G401 (cell line): ENCODE measurements around the gene ITPRIPL1. TPM values are rescaled to one million over a fixed set of nuclear protein-coding genes. Genes with fewer than 3 reads are reported as not detected.

Experiments used
- DNase-seq: peaks from one replicate; pipeline ENCODE4 v3.0.0-alpha.2; 2015; ENCODE audit warnings: low spot score
- in situ Hi-C: cut with HindIII; loops from 2 replicates; pipeline ENCODE4 v1.10.0; 2016; ENCODE audit warnings: low sequenced_read_pairs, mixed read lengths
- total RNA-seq: library from RNA; depleted of rRNA; stranded (reverse); fragments of >200 nt; shearing (Covaris generic); gene quantifications from 2 replicates; pipeline ENCODE4 v1.2.3, GENCODE V29; 2014

The ITPRIPL1 gene
- total RNA-seq, 1 experiment from 2014 or later: 32.3 TPM

GRCh38 chr2:96319396-96319795 lies 5.7 kb upstream of the ITPRIPL1 start:
- DNase-seq: no peak
- in situ Hi-C loops: no loop called here

- in situ Hi-C loops: no loop called here
- DNase-seq: no peak
Measured at GRCh38 chr2:96320326-96320725, 4.8 kb upstream of the ITPRIPL1 start.

GRCh38 chr2:96320728-96321622 lies 4.1 kb upstream of the ITPRIPL1 start:
- DNase-seq: peak; percentile 76
- in situ Hi-C loops: no loop called here

DNA sequence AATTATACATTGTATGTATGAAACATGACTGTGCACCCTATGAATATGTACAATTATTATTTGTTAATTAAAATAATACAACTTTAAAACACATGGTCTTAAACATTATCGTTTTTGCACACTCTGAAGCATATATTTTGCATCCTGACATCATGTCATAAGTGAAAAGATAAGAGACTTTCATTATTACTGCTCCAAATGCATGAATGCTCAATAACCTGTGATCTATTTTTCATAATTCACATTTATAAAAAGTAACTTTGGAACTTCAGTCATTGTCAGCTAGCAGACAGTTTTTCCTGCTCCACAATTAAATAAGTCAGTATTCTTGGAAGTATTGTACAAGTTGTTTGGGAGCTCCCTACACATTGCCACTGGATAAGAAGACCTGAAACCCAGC lies 1.3 kb upstream of the ITPRIPL1 start:
- in situ Hi-C loops: no loop called here
- DNase-seq: no peak

DNA sequence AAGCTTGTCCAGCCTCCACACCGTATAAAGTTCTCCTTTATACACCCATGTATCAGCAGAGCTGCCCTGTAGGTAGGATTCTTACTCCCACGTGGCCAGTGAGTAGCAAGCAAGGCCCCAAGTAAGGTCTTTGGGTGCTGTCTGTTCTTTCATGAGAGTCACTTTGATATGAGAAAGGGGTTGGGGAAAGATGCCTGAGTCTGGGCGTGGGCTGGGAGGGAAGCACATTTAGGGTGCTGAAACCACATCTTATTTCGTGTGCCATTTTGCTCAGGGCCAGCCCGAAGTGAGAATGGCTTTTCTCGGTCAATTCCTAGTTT lies 436 bp upstream of the ITPRIPL1 start:
- in situ Hi-C loops: no loop called here
- no peak for DNase-seq

DNA sequence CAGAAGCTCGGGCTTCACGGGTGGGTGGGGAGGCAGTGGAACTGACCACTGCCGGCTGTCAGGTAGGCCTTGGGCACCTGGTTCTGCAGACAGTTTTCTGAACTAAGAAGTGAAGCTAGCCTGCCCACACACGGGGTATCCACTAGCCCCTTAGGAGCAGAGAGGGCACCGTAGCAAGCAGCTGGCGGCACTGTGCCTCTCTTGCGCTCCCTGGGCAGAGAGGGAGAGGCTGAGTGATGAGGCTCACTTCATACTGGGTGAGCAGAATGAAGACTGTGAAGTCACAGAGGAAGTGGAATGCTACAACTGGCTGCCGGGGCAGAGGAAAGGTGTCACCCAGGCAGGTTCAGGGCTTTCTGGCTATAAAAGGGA lies 753 bp downstream of the ITPRIPL1 start:
- DNase-seq: peak; percentile 60
- in situ Hi-C loops: no loop called here

DNA sequence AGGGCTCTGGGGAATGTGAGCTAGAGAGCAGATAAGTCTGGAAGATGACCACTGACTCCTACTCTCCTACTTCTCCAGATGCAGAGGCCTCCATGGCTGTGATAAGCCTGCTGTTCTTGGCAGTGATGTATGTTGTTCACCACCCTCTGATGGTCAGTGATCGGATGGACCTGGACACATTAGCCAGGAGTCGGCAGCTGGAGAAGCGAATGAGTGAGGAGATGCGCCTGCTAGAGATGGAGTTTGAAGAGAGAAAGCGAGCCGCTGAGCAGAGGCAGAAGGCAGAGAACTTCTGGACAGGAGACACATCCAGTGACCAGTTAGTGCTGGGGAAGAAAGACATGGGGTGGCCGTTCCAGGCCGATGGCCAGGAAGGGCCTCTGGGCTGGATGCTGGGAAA lies 1.4 kb downstream of the ITPRIPL1 start:
- in situ Hi-C loops: no loop called here
- DNase-seq: no peak

DNA sequence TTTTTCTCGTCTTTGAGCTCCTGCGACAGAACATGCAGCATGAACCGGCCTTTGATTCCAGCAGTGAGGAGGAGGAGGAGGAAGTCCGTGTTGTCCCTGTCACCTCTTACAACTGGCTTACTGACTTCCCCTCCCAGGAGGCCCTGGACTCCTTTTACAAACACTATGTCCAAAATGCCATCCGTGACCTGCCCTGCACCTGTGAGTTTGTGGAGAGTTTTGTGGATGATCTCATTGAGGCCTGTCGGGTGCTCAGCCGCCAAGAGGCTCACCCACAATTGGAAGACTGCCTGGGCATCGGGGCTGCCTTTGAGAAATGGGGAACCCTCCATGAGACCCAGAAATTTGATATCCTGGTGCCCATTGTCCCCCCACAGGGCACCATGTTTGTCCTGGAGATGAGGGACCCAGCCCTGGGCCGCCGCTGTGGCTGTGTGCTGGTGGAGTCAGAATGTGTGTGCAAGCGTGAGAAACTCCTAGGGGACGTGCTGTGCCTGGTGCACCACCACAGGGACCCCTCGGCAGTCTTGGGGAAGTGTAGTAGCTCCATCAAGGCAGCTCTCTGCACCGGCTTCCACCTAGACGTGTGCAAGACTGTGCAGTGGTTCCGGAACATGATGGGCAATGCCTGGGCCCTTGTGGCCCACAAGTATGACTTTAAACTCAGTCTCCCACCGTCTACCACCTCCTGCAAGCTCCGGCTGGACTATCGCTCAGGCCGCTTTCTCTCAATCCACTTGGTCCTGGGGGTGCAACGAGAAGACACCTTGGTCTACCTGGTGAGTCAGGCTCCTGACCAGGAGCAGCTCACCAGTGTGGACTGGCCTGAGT lies 2.1 kb downstream of the ITPRIPL1 start:
- DNase-seq: no peak

GRCh38 chr2:96329456-96329855 lies 4.3 kb downstream of the ITPRIPL1 start:
- DNase-seq: no peak
- in situ Hi-C loops: no loop called here

More for the DNA sequence above, 2.1 kb downstream of the ITPRIPL1 start:
- in situ Hi-C loops: no loop called here

DNA sequence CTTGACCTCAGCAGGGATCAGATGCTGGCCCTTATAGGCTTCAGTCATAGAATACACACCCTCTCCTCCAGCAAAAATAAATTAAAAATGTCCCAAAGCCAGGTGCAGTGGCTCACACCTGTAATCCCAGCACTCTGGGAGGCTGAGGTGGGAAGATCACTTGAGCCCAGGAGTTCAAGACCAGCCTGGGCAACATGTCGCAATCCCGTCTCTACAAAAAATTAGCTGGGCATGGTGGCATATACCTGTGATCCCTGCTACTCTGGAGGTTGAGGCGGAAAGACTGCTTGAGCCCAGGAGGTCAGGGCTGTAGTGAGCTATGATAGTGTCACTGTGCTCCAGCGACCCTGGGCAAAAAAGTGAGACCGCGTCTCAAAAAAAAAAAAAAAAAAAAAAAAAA lies 4.8 kb downstream of the ITPRIPL1 start:
- DNase-seq: no peak
- in situ Hi-C loops: no loop called here

GRCh38 chr2:96330407-96330806 lies 5.3 kb downstream of the ITPRIPL1 start:
- in situ Hi-C loops: no loop called here
- no peak for DNase-seq

DNA sequence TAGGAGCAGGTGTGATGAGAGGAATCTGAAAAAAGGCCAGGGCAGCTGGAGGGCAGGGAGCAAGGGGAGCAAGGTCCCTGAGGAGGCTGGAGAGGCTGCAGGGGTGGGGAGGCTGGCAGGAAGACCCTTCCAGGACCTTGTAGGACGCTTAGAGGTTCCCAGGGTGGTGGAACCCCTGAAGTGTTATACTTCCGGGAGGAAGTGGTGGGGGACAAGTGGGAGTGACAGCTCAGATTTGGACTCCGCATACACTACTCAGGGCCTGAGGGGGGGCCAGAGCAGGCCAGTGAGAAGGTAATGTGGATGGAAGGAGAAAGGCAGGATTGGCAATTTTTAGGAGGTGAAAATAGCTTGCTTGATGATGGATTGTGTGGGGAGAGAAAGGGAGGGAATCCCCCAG lies 8.6 kb downstream of the ITPRIPL1 start:
- in situ Hi-C loops: no loop called here
- DNase-seq: no peak

GRCh38 chr2:96336104-96336775 lies 11.1 kb downstream of the ITPRIPL1 start:
- in situ Hi-C loops: no loop called here
- no peak for DNase-seq

DNA sequence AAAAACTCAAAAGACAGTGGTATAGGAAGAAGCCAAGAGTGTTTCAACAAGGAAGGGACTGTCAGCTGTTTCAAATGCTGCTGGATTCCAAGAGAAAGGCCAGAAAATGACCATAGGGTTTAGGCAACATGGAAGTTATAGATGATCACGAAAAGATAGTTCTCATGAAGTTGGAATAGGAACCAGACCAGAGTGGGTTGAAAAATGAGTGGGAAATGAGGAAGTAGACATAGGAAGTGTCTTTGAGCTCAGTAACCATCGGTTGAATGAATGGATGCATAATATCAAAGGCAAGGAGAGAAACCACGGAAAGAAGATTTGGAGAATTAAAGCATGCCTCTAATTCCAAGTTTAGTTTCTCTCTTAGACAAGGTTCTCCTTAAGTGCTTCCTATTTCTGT lies 11.8 kb downstream of the ITPRIPL1 start:
- in situ Hi-C loops: no loop called here
- DNase-seq: no peak

DNA sequence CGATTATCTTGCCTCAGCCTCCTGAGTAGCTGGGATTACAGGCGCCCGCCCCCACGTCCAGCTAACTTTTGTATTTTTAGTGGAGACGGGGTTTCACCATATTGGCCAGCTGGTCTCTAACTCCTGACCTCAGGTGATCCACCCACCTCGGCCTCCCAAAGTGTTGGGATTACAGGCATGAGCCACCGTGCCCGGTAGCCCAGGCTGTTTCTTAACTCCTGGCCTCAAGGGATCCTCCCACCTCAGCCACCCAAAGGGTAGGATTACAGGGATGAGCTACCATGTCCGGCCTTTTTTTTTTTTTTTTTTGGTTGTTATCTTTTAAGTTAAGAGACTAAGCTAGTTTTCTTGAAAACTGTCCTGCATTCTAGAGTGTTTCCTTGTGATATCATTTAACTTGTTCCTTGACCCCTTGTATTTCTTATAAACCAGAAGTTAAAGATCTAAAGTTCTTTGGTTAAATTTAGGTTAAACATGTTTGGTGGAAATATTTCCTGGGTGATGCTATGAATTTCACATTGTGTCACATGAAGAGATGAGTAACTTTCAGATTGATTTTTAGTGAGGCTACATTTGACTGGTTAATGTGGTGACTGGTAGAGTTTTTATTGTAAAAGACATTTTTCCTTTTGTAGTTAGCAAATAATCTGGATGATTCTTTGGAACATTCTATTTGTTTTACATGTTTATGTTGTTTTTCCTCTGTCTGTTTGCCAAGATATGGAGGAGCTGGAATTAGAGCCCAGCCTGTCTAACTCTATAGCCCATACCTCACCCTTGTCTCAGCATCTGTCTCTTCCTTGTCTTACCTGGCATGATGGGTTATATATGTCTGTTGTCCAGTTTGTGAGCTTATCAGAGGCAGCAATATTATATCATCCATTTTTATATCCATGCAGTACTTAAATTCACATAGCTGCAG lies 15.6 kb downstream of the ITPRIPL1 start:
- no peak for DNase-seq
- in situ Hi-C loops: no loop called here

DNA sequence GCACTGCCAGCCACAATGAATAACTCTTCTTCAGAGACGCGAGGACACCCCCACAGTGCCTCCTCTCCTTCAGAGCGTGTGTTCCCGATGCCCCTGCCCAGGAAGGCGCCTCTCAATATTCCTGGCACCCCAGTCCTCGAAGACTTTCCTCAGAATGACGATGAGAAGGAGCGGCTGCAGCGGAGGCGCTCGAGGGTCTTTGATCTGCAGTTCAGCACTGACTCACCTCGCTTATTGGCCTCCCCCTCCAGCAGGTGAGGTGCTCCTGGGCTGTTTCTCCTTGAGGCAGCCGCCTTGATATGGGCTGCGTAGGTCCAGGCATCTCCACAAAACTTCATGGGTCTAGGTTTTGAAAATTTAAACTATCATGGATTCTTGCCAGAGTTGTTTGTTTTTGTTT lies 16.5 kb downstream of the ITPRIPL1 start:
- no peak for DNase-seq
- in situ Hi-C loops: no loop called here

GRCh38 chr2:96342085-96342484 lies 17.0 kb downstream of the ITPRIPL1 start:
- in situ Hi-C loops: no loop called here

GRCh38 chr2:96344011-96344410 lies 18.9 kb downstream of the ITPRIPL1 start:
- no peak for DNase-seq
- in situ Hi-C loops: no loop called here

More at GRCh38 chr2:96342085-96342484, 17.0 kb downstream of the ITPRIPL1 start:
- DNase-seq: no peak

- no peak for DNase-seq
Measured at GRCh38 chr2:96345438-96345837, 20.3 kb downstream of the ITPRIPL1 start.

More at GRCh38 chr2:96345438-96345837, 20.3 kb downstream of the ITPRIPL1 start:
- in situ Hi-C loops: no loop called here
